ENCODE measurements around the gene TPTE2. TPM values are rescaled to one million over a fixed set of nuclear protein-coding genes. Genes with fewer than 3 reads are reported as not detected.
A peak's percentile ranks its signal among the peaks of the same experiment; 100 is the strongest.
"Not testable (repeated sequence)": the region's sequence is repeated elsewhere in the genome, so short reads cannot be mapped to it uniquely, and the experiment has no call there.

The TPTE2 gene
- total and polyA plus RNA-seq, 7 experiments from 2014 or later, result 0.24 TPM; not detected in 6

DNA sequence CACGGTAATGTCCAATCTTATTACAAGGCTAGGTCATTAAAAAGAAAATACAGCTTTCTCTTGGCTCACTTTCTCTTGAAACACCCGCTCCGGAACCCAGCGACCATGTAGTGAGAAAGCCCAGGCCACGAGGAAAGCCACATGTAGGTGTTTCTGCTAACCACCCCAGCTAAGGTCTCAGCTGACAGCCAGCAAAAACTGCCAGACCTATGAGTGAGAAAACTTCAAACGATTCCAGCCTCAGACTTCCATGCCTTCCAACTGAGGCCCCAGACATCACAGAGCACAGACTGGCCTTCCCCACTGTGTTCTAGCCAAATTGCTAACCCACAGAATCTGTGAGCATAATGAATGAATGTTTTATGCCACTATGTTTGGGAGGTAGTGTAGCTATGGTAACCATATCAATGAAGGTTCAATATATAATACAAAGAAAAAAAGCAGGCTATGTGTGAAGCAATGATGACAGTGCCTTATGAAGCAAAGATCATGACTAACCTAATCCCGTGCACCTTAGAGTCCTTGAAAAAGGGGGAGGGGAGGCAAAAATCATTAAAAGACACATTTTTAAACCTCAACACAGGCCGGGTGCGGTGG is 11.9 kb upstream of the TPTE2 start:
- H3K9me3 ChIP-seq (ENCODE audit: control insufficient read depth in 2 of 3, low read length in 3 of 3), result no peaks in the 10 kb centered on the region
- POLR2A ChIA-PET, result no interaction called here
- H3K4me1 Mint-ChIP-seq, result no peaks in the 10 kb centered on the region
- no peaks in the 10 kb centered on the region for H3K4me1 ChIP-seq (ENCODE audit: control insufficient read depth in 2 of 2, insufficient read depth in 2 of 2, low read length in 2 of 2)
- intact Hi-C loops (cut with micrococcal nuclease), result no loop called here
- no peak overlapping the region for H3K27ac ChIP-seq (ENCODE audit: low read depth, low read length)
- peaks cover 1 to 23% (median 5%) of the 10 kb centered on the region in 5 donors for H3K27me3 Mint-ChIP-seq
- CTCF ChIA-PET, result no interaction called here
- H3K27me3 ChIP-seq (ENCODE audit: control insufficient read depth in 2 of 2, insufficient read depth in 2 of 2, low read length in 2 of 2), result no peaks in the 10 kb centered on the region
- ATAC-seq (no peak), DNase-seq (no peak)
- H3K4me3 Mint-ChIP-seq, result no peak overlapping the region
- no peak overlapping the region for H3K27ac Mint-ChIP-seq
- H3K9me3 Mint-ChIP-seq, result peaks cover 0 to 37% (median 3%) of the 10 kb centered on the region in 11 donors
- peaks cover 0 to 5% (median 0%) of the 10 kb centered on the region in 5 donors for H3K36me3 Mint-ChIP-seq
- H3K4me3 ChIP-seq (ENCODE audit: low read length), result no peak overlapping the region
- H3K36me3 ChIP-seq (ENCODE audit: control insufficient read depth in 2 of 3, insufficient read depth in 3 of 3, low read length in 3 of 3), result no peaks in the 10 kb centered on the region

DNA sequence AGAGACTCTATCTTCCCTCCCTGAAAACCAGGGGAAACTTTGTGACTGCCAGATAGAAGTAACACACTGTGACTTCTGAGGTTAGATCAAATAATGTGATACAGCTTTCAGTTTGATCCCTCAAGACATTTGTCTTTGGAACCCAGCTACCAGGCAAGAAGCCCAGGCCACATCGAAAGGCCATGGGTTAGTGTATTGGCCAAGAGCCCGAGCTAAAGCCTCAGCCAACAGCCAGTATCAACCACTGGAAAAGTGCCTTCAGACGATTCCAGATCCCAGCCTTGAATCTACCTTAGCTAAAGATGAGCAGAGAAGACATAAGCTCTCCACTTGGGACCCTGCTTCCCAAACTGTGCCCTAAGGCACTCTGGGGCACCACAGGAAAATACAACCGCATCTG is 10.9 kb upstream of the TPTE2 start:
- peaks cover 0 to 37% (median 1%) of the 10 kb centered on the region in 11 donors for H3K9me3 Mint-ChIP-seq
- H3K36me3 ChIP-seq (ENCODE audit: control insufficient read depth in 2 of 3, insufficient read depth in 3 of 3, low read length in 3 of 3), result no peaks in the 10 kb centered on the region
- H3K27ac ChIP-seq (ENCODE audit: low read depth, low read length), result no peak overlapping the region
- H3K27ac Mint-ChIP-seq, result no peak overlapping the region
- peaks cover 0 to 7% (median 0%) of the 10 kb centered on the region in 5 donors for H3K36me3 Mint-ChIP-seq
- H3K4me1 Mint-ChIP-seq, result no peaks in the 10 kb centered on the region
- DNase-seq (no peak), ATAC-seq (no peak)
- intact Hi-C loops (cut with micrococcal nuclease), result no loop called here
- no peaks in the 10 kb centered on the region for H3K9me3 ChIP-seq (ENCODE audit: control insufficient read depth in 2 of 3, low read length in 3 of 3)
- no peaks in the 10 kb centered on the region for H3K4me1 ChIP-seq (ENCODE audit: control insufficient read depth in 2 of 2, insufficient read depth in 2 of 2, low read length in 2 of 2)
- CTCF ChIA-PET, result no interaction called here
- POLR2A ChIA-PET, result no interaction called here
- no peak overlapping the region for H3K4me3 Mint-ChIP-seq
- no peaks in the 10 kb centered on the region for H3K27me3 ChIP-seq (ENCODE audit: control insufficient read depth in 2 of 2, insufficient read depth in 2 of 2, low read length in 2 of 2)
- H3K27me3 Mint-ChIP-seq, result peaks cover 5 to 23% (median 7%) of the 10 kb centered on the region in 5 donors
- no peak overlapping the region for H3K4me3 ChIP-seq (ENCODE audit: low read length)

DNA sequence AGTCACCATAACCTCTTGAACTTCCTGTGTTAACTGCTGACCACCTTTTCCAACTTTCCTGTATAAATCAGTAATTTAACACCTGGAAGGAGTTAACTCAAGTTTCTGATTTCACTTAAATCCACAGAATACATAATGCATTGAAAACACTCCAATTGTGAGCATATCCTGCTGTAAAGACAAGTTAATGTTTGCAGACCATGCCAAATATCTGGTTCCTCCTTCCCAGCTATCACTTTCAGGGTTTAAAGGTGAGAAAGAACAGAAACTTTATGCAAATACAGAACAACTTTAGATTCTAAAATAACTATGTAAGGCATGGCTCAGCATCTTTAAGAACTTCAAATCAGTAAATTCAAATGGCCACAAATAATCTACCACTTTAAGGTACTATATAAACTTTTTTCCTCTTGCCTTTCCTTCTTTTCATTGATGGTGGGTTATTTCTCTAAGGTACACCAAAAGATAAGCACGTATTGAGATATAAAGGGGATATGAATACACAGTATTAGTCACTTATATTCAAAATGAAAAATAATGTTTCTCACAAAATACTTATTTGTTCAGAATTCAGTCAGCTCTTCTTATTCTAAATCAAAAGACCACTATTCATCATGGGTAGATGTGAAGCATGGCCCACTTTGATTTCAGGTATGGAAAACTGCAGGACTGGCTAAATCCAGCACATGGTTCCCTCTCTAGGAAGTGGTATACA is 6.6 kb upstream of the TPTE2 start:
- CTCF ChIA-PET, result no interaction called here

DNA sequence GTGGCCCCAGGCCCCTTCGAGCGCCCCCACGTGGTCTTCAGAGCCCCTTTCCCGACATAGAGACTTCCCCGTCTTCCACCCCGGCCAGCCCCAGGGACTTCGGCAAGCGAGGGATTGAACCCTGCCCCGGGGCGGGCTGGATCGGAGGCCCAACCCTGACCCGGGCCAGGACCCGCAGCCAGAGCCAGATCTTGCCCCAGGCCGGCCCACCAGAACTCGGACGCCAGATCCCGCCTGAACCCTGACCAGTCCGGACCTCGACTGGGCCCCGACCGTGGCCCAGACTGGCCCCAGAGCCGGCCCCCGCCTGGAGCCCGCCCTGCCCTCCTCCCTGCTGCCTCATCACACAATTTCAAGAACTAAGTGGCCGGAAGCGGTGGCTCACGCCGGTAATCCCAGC is 253 bp upstream of the TPTE2 start:
- Mint-ChIP-seq H3K27me3 (no peaks in the 10 kb centered on the region), H3K4me3 (no peak overlapping the region), H3K9me3 (no peaks in the 10 kb centered on the region), H3K4me1 (no peaks in the 10 kb centered on the region), H3K36me3 (no peaks in the 10 kb centered on the region), H3K27ac (no peak overlapping the region)
- H3K36me3 ChIP-seq (ENCODE audit: control insufficient read depth in 2 of 3, insufficient read depth in 3 of 3, low read length in 3 of 3), result no peaks in the 10 kb centered on the region
- ChIA-PET CTCF (no interaction called here), POLR2A (no interaction called here)
- no peak for ATAC-seq
- no peak overlapping the region for H3K4me3 ChIP-seq (ENCODE audit: low read length)
- no peaks in the 10 kb centered on the region for H3K4me1 ChIP-seq (ENCODE audit: control insufficient read depth in 2 of 2, insufficient read depth in 2 of 2, low read length in 2 of 2)
- intact Hi-C loops (cut with micrococcal nuclease), result loop anchor here in 1 of 2 donors (10.0 kb wide), 1 partner anchor 53 kb away; no protein-coding TSS in a partner anchor
- no peaks in the 10 kb centered on the region for H3K27me3 ChIP-seq (ENCODE audit: control insufficient read depth in 2 of 2, insufficient read depth in 2 of 2, low read length in 2 of 2)
- DNase-seq, result no peak
- no peak overlapping the region for H3K27ac ChIP-seq (ENCODE audit: low read depth, low read length)
- no peaks in the 10 kb centered on the region for H3K9me3 ChIP-seq (ENCODE audit: control insufficient read depth in 2 of 3, low read length in 3 of 3)

More for the DNA sequence above, 6.6 kb upstream of the TPTE2 start:
- Mint-ChIP-seq H3K4me3 (no peak overlapping the region), H3K27ac (no peak overlapping the region), H3K4me1 (no peaks in the 10 kb centered on the region), H3K36me3 (peaks cover 0 to 7% (median 0%) of the 10 kb centered on the region in 5 donors), H3K27me3 (peaks cover 5 to 14% (median 7%) of the 10 kb centered on the region in 5 donors), H3K9me3 (peaks cover 0 to 18% (median 0%) of the 10 kb centered on the region in 11 donors)
- ATAC-seq (no peak), DNase-seq (no peak)
- Histone ChIP-seq H3K36me3 (ENCODE audit: control insufficient read depth in 2 of 3, insufficient read depth in 3 of 3, low read length in 3 of 3) (no peaks in the 10 kb centered on the region), H3K27ac (ENCODE audit: low read depth, low read length) (no peak overlapping the region), H3K27me3 (ENCODE audit: control insufficient read depth in 2 of 2, insufficient read depth in 2 of 2, low read length in 2 of 2) (no peaks in the 10 kb centered on the region), H3K4me1 (ENCODE audit: control insufficient read depth in 2 of 2, insufficient read depth in 2 of 2, low read length in 2 of 2) (no peaks in the 10 kb centered on the region), H3K9me3 (ENCODE audit: control insufficient read depth in 2 of 3, low read length in 3 of 3) (no peaks in the 10 kb centered on the region), H3K4me3 (ENCODE audit: low read length) (no peak overlapping the region)
- POLR2A ChIA-PET, result no interaction called here
- intact Hi-C loops (cut with micrococcal nuclease), result loop anchor here in 1 of 2 donors (10.0 kb wide), 1 partner anchor 47 kb away; no protein-coding TSS in a partner anchor

DNA sequence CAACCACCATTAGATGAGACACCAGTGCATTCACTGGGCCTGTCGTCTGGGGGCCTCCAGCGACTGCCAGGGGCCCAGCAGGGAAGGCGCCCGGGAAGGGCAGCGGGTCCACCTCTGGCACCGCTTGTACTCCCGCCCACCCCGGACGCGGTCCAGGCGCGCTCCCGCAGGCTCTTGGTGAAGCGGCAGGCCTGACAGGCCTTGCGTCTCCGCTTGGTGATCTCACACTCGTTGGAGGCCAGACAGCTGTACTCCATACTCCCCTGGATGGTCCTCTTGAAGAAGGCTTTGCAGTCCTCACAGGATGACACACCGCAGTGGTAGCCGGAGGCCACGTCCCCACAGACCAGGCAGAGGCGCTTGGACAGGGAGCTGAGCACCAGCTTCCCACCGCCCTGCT is 660 bp downstream of the TPTE2 start:
- H3K27me3 Mint-ChIP-seq; H3K4me1 ChIP-seq (ENCODE audit: control insufficient read depth in 2 of 2, insufficient read depth in 2 of 2, low read length in 2 of 2); H3K27me3 ChIP-seq (ENCODE audit: control insufficient read depth in 2 of 2, insufficient read depth in 2 of 2, low read length in 2 of 2); ATAC-seq; H3K4me3 Mint-ChIP-seq; H3K4me3 ChIP-seq (ENCODE audit: low read length); DNase-seq; H3K4me1 Mint-ChIP-seq; H3K27ac ChIP-seq (ENCODE audit: low read depth, low read length); H3K36me3 Mint-ChIP-seq; POLR2A ChIA-PET; H3K27ac Mint-ChIP-seq; H3K9me3 Mint-ChIP-seq; H3K9me3 ChIP-seq (ENCODE audit: control insufficient read depth in 2 of 3, low read length in 3 of 3); H3K36me3 ChIP-seq (ENCODE audit: control insufficient read depth in 2 of 3, insufficient read depth in 3 of 3, low read length in 3 of 3); CTCF ChIA-PET: not testable (repeated sequence)
- intact Hi-C loops (cut with micrococcal nuclease), result loop anchor here in 1 of 2 donors (10.0 kb wide), 1 partner anchor 54 kb away; no protein-coding TSS in a partner anchor

DNA sequence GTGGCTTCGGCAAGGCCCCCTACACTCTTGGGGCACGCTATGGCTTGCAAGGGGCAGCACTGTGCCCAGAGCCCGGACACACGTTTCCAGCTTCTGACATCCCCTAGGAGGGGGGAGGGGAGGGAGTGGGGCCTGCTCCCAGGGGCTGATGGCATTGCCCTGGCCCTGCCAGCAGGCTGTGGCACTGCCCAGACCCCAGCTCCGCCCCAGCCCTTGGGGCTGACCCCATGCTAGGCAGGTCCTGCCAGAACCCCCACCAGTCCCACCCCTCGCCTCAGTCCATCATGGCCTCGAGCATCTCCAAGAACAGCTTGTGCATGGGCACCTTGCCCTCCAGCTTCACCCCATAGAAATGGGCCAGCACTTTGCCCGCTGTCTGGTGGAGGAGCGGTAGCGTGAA is 1.6 kb downstream of the TPTE2 start:
- H3K4me3 ChIP-seq (ENCODE audit: low read length); H3K27ac Mint-ChIP-seq; H3K36me3 ChIP-seq (ENCODE audit: control insufficient read depth in 2 of 3, insufficient read depth in 3 of 3, low read length in 3 of 3); H3K27me3 Mint-ChIP-seq; H3K9me3 ChIP-seq (ENCODE audit: control insufficient read depth in 2 of 3, low read length in 3 of 3); H3K4me1 ChIP-seq (ENCODE audit: control insufficient read depth in 2 of 2, insufficient read depth in 2 of 2, low read length in 2 of 2); DNase-seq; H3K36me3 Mint-ChIP-seq; POLR2A ChIA-PET; H3K4me3 Mint-ChIP-seq; H3K27ac ChIP-seq (ENCODE audit: low read depth, low read length); H3K9me3 Mint-ChIP-seq; H3K27me3 ChIP-seq (ENCODE audit: control insufficient read depth in 2 of 2, insufficient read depth in 2 of 2, low read length in 2 of 2); H3K4me1 Mint-ChIP-seq; CTCF ChIA-PET: not testable (repeated sequence)
- intact Hi-C loops (cut with micrococcal nuclease), result loop anchor here in 1 of 2 donors (10.0 kb wide), 1 partner anchor 55 kb away; no protein-coding TSS in a partner anchor
- ATAC-seq, result peak; percentile 22

DNA sequence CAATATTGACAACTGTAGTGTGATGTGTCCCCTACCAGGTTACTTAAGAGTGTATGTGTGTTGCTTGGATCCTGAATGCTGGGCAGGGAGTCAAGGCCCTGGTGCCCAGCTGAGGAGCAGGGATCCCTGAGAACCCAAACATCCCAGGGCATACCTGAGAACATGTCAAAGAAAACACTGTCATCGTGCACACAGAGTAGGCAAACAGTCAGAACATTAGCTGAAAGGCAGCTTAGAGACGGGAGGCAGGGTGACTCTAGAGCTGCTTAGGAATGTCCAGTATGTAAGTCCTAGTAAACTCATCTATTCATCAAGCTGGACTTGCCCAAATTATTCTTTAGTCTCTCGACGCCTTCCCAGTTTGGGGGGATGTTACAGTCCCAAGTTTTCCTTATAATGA is 4.0 kb downstream of the TPTE2 start:
- H3K4me1 ChIP-seq (ENCODE audit: control insufficient read depth in 2 of 2, insufficient read depth in 2 of 2, low read length in 2 of 2); H3K27ac ChIP-seq (ENCODE audit: low read depth, low read length); H3K4me1 Mint-ChIP-seq; ATAC-seq; CTCF ChIA-PET; H3K4me3 Mint-ChIP-seq; H3K9me3 Mint-ChIP-seq; H3K27ac Mint-ChIP-seq; DNase-seq; H3K36me3 Mint-ChIP-seq; intact Hi-C loops (cut with micrococcal nuclease); H3K9me3 ChIP-seq (ENCODE audit: control insufficient read depth in 2 of 3, low read length in 3 of 3); POLR2A ChIA-PET; H3K36me3 ChIP-seq (ENCODE audit: control insufficient read depth in 2 of 3, insufficient read depth in 3 of 3, low read length in 3 of 3); H3K27me3 Mint-ChIP-seq; H3K27me3 ChIP-seq (ENCODE audit: control insufficient read depth in 2 of 2, insufficient read depth in 2 of 2, low read length in 2 of 2); H3K4me3 ChIP-seq (ENCODE audit: low read length): not testable (repeated sequence)

Data from naive thymus-derived CD4-positive, alpha-beta T cell (primary cell).